Esophagus squamous epithelium (tissue), 4 donors: Measurements from ENCODE around the gene ARPC5L.

Experiments
- CTCF ChIP-seq, 6 experiments: fragments of 450-650 bp in 4 of 6; fragments of 200-600 bp in 2 of 6; sonication (generic) in 2 of 6; IDR thresholded peaks; one replicate each; pipeline ENCODE4 v1.5.1; 2016 to 2019; ENCODE audit warnings: antibody characterized with exemption in 6 of 6, mild to moderate bottlenecking in 4 of 6, moderate library complexity in 4 of 6
- POLR2A ChIP-seq, 4 donors: fragments of 450-650 bp; IDR thresholded peaks; one replicate each; pipeline ENCODE4 v1.6.1; 2017; ENCODE audit warnings: antibody characterized with exemption in 4 of 4, mild to moderate bottlenecking in 4 of 4, moderate library complexity in 3 of 4

GRCh38 chr9:124815601-124816000 is 46.3 kb upstream of the ARPC5L start:
- TF ChIP-seq CTCF (IDR thresholded peaks at IDR 0.05) (no peak), POLR2A (IDR thresholded peaks at IDR 0.05) (no peak)
